Keratinocyte (primary cell): ENCODE measurements around the gene CEMIP2. TPM values are rescaled to one million over a fixed set of nuclear protein-coding genes. Genes with fewer than 3 reads are reported as not detected.

Experiments
- DNase-seq: peaks from one replicate; pipeline ENCODE4 v3.0.0-alpha.2; 2011; ENCODE audit warnings: low read depth, missing footprints, low spot score
- FAIRE-seq: peaks from 2 replicates; lab custom pipeline; 2011; peaks lifted over from hg19 to GRCh38; lab: Jason Lieb, UNC
- H2AFZ ChIP-seq: 2 replicates; pipeline ENCODE4 v1.6.0; 2012; ENCODE audit warnings: low read length, control low read depth, inconsistent platforms; ENCODE audit not compliant: control insufficient read depth
- H3K27ac ChIP-seq: 2 replicates; pipeline ENCODE4 v1.5.1; 2011; ENCODE audit warnings: low read length; ENCODE audit not compliant: control insufficient read depth, insufficient read depth
- H3K27me3 ChIP-seq: 3 replicates; pipeline ENCODE4 v1.6.0; 2011; ENCODE audit warnings: low read length; ENCODE audit not compliant: control insufficient read depth, insufficient read depth; ENCODE audit errors: extremely low read depth
- H3K36me3 ChIP-seq, 2 experiments: 2 replicates in 1 of 2; 3 replicates in 1 of 2; pipeline ENCODE4 v1.5.1; 2011; ENCODE audit warnings: low read length in 2 of 2, mild to moderate bottlenecking in 1 of 2; ENCODE audit not compliant: control insufficient read depth in 2 of 2, insufficient read depth in 2 of 2; ENCODE audit errors: extremely low read depth in 1 of 2
- H3K4me1 ChIP-seq: 3 replicates; pipeline ENCODE4 v1.5.1; 2011; ENCODE audit warnings: low read length; ENCODE audit not compliant: control insufficient read depth, insufficient read depth; ENCODE audit errors: extremely low read depth
- H3K4me2 ChIP-seq: 3 replicates; pipeline ENCODE4 v1.6.0; 2011; ENCODE audit warnings: low read depth, low read length; ENCODE audit not compliant: control insufficient read depth, insufficient read depth; ENCODE audit errors: extremely low read depth
- H3K4me3 ChIP-seq, 3 experiments: fragments of 200-600 bp in 1 of 3; sonication (generic) in 1 of 3; 2 replicates in 2 of 3; 3 replicates in 1 of 3; pipeline ENCODE4 v1.5.1; 2011 to 2016; ENCODE audit warnings: low read length in 3 of 3, mild to moderate bottlenecking in 3 of 3, control low read depth in 2 of 3, inconsistent platforms in 1 of 3, low read depth in 1 of 3, mixed read lengths in 1 of 3, mixed run types in 1 of 3, moderate library complexity in 1 of 3; ENCODE audit not compliant: control insufficient read depth in 2 of 3, insufficient read depth in 2 of 3; ENCODE audit errors: extremely low read depth in 1 of 3
- H3K79me2 ChIP-seq: 2 replicates; pipeline ENCODE4 v1.6.0; 2012; ENCODE audit warnings: low read length; ENCODE audit not compliant: control insufficient read depth, insufficient read depth
- H3K9ac ChIP-seq: 3 replicates; pipeline ENCODE4 v1.6.0; 2011; ENCODE audit warnings: low read length; ENCODE audit not compliant: control insufficient read depth, insufficient read depth; ENCODE audit errors: extremely low read depth
- H3K9me1 ChIP-seq: 3 replicates; pipeline ENCODE4 v1.6.0; 2011; ENCODE audit warnings: low read length; ENCODE audit not compliant: control insufficient read depth, insufficient read depth; ENCODE audit errors: extremely low read depth
- H3K9me3 ChIP-seq: 2 replicates; pipeline ENCODE4 v1.5.1; 2012; ENCODE audit warnings: low read depth, low read length; ENCODE audit not compliant: control insufficient read depth
- H4K20me1 ChIP-seq: 3 replicates; pipeline ENCODE4 v1.6.0; 2011; ENCODE audit warnings: low read length; ENCODE audit not compliant: control insufficient read depth, insufficient read depth; ENCODE audit errors: extremely low read depth
- EZH2 ChIP-seq: IDR thresholded peaks from one replicate; pipeline ENCODE4 v1.6.1; 2012; ENCODE audit warnings: inconsistent platforms, mild to moderate bottlenecking, low read length, moderate library complexity
- dilution Hi-C: fragments of 300-500 bp; cut with MboI; formaldehyde crosslinking; loops from one replicate; pipeline ENCODE4 v1.7.0; 2020; ENCODE audit warnings: low sequenced_read_pairs; ENCODE audit not compliant: extremely low pct_ligation_motif_present
- polyA plus RNA-seq, 5 experiments: library from polyadenylated mRNA; depleted of rRNA in 3 of 5; stranded (reverse) in 3 of 5; stranded (forward) in 1 of 5; unstranded in 1 of 5; fragments of >200 nt; gene quantifications; 1 replicate in 1 of 5; 2 replicates in 3 of 5; 3 replicates in 1 of 5; pipeline versions ENCODE4 v1.2.1 to v1.2.3, GENCODE V29; 2011 to 2012; ENCODE audit warnings: missing spikeins in 2 of 5, low read depth in 1 of 5, low replicate concordance in 1 of 5
- TF ChIP-seq, protein P1 (sequence below), 3 experiments: IDR thresholded peaks in 1 of 3; conservative IDR thresholded peaks in 1 of 3; optimal IDR thresholded peaks in 1 of 3; 2 replicates in 2 of 3; 3 replicates in 1 of 3; pipeline versions ENCODE3 to v1.5.1; 2011; ENCODE audit warnings: low read length in 3 of 3, mild to moderate bottlenecking in 3 of 3, moderate library complexity in 2 of 3, control low read depth in 1 of 3, inconsistent platforms in 1 of 3; ENCODE audit not compliant: insufficient read depth in 2 of 3; ENCODE audit errors: extremely low read depth in 1 of 3

CEMIP2 gene
- polyA plus RNA-seq, 1 donor (not counting 4 experiments of a cell fraction or from before 2014, with no cell fraction given): 47.7 TPM

GRCh38 chr9:71767163-71767775 is 1.0 kb downstream of the CEMIP2 start:
- dilution Hi-C loops: no loop called here
- H3K4me1 ChIP-seq: peaks cover 51% of the 10 kb centered on the region
- no peaks in the 10 kb centered on the region for H3K9me3 ChIP-seq
- peak overlapping the region; percentile 73 for H3K4me2 ChIP-seq
- H3K9ac ChIP-seq: peak overlapping the region; percentile 92
- H3K9me1 ChIP-seq: no peaks in the 10 kb centered on the region
- H3K79me2 ChIP-seq: peaks cover 48% of the 10 kb centered on the region
- no peak for FAIRE-seq
- no peaks in the 10 kb centered on the region for H4K20me1 ChIP-seq
- no peak overlapping the region for H2AFZ ChIP-seq
- H3K36me3 ChIP-seq: no peaks in the 10 kb centered on the region
- no peak for DNase-seq
- peak overlapping the region; percentile 89 for H3K27ac ChIP-seq
- H3K4me3 ChIP-seq: peak overlapping the region; percentile 87 to 100 (median 98)
- TF ChIP-seq EZH2: no peak
- H3K27me3 ChIP-seq: no peaks in the 10 kb centered on the region

DNA sequence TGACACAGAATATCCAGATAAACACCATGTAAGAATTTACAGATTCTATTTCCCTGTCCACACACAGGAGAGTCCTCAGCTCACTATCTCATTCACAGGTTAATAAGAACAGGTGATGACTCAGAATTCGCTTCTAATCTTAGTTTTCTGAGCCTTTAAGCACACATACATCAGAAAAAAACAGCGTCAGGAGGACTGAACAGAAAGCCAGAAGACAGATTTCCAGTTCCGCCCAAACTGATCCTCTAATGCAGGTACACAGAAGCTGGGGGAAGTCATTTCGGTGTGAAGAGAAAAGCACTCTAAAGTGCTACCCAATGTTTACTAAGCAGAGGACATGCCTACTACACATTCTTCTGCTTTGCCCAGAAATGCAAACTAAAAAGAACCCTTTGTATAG is 1.6 kb downstream of the CEMIP2 start:
- H3K79me2 ChIP-seq: peaks cover 54% of the 10 kb centered on the region
- FAIRE-seq (peak; percentile 82), DNase-seq (no peak)
- peak overlapping the region; percentile 92 for H3K9ac ChIP-seq
- no peak for TF ChIP-seq EZH2
- TF ChIP-seq, protein P1, sequence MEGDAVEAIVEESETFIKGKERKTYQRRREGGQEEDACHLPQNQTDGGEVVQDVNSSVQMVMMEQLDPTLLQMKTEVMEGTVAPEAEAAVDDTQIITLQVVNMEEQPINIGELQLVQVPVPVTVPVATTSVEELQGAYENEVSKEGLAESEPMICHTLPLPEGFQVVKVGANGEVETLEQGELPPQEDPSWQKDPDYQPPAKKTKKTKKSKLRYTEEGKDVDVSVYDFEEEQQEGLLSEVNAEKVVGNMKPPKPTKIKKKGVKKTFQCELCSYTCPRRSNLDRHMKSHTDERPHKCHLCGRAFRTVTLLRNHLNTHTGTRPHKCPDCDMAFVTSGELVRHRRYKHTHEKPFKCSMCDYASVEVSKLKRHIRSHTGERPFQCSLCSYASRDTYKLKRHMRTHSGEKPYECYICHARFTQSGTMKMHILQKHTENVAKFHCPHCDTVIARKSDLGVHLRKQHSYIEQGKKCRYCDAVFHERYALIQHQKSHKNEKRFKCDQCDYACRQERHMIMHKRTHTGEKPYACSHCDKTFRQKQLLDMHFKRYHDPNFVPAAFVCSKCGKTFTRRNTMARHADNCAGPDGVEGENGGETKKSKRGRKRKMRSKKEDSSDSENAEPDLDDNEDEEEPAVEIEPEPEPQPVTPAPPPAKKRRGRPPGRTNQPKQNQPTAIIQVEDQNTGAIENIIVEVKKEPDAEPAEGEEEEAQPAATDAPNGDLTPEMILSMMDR (optimal IDR thresholded peaks at IDR 0.05 in 1 of 3, IDR thresholded peaks at IDR 0.05 in 1 of 3, conservative IDR thresholded peaks at IDR 0.05 in 1 of 3; ENCODE audit: extremely low read depth in 1 of 3, insufficient read depth in 2 of 3, low read length in 3 of 3): no peak
- H3K27me3 ChIP-seq: no peaks in the 10 kb centered on the region
- peak overlapping the region; percentile 89 for H3K27ac ChIP-seq
- dilution Hi-C loops: no loop called here
- no peaks in the 10 kb centered on the region for H3K36me3 ChIP-seq
- H3K4me3 ChIP-seq: peak overlapping the region; percentile 87 to 100 (median 98)
- H4K20me1 ChIP-seq: no peaks in the 10 kb centered on the region
- H3K9me3 ChIP-seq: no peaks in the 10 kb centered on the region
- no peak overlapping the region for H2AFZ ChIP-seq
- H3K4me1 ChIP-seq: peaks cover 57% of the 10 kb centered on the region
- H3K9me1 ChIP-seq: no peaks in the 10 kb centered on the region
- peak overlapping the region; percentile 73 for H3K4me2 ChIP-seq
